Measurements from ENCODE around the gene SLC6A11.

DNA sequence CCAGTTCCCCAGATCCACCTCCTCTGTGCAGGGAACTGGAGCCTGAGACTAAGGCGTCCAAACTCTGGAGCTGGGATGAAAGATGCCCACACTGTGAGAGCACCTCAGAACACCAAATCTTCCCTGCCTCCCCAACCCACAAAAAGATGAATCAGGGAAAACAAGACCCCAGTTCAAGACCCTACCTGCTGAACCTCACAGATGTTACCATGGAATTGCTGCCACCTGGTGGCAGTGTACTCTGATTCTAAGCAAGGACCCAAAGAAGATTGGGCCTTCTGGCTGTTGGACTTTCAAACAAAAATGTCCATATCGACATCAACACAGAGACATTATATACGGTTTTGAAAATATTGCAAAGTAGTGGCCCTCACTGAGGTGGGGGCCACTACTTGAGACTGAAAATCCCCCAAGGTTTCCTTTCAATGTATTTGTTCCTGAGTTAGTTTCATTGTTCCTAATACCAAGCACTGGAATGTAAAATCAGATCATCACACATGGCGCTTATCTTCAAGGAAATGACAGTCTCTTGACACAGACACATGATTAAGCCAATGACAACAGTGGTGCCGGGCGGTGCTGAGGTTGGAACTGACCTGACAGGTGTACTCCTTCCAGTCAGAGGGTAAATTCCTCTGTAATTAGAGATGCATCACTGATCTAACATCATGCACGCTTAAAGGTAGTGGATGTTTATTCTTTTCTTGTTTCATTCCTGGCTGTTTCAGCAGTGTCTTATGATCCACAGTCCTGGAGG, 67.6 kb downstream of the SLC6A11 start:
- no peak for TF ChIP-seq CTCF (IDR thresholded peaks at IDR 0.05 in 4 of 5, conservative IDR thresholded peaks at IDR 0.05 in 1 of 5)
- no peak for TF ChIP-seq POLR2A (IDR thresholded peaks at IDR 0.05)

Data from gastrocnemius medialis (tissue), 4 donors.